HG03460 (cell line): Measurements from ENCODE around the gene SYNGR1.

ENCODE experiments used
- ATAC-seq: cut with Tn5 transposase; IDR thresholded peaks from one replicate; pipeline ENCODE4 v1.9.1; 2021; ENCODE audit not compliant: unreplicated experiment

The SYNGR1 gene

DNA sequence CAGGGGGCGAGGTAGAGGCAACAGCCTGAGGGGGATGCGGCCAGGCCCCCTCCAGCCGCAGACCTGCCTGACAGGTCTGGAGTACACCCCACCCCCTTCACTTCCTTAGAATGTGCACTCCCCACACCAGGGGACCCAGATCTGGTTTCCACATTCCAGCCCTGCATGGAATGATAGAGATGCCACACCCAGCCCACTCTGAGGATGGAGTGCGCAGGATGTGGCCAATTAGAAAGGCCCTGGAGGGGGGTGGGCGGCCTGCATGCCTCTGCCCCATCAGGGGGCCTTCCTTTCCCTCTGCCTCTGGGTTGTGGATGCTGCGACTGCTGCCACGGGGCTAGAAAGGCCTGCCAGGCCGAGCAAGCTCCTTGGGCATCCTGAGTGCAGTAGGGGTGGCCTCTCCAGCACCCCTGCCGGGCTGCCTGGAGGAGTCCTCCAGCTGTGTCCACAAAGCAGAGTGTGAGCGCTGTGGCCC is 78.8 kb downstream of the SYNGR1 start:
- no peak for ATAC-seq

DNA sequence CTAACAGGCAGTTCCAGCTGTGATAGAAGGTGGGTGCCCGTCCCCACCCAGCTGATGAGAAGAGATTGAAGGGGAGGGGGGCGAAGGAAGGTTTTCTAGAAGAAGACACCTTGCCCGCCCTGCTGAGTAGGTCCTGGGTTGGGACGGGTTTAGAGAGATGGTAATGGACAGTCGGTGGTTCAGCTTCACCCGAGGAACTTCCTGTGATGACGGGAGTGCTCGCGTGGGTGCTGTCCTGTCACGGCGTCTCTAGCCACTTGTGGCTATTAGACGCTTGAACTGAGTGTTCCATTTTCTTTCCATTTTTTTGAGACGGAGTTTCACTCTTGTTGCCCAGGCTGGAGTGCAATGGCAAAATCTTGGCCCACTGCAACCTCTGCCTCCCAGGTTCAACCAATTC is 79.4 kb downstream of the SYNGR1 start:
- no peak for ATAC-seq

DNA sequence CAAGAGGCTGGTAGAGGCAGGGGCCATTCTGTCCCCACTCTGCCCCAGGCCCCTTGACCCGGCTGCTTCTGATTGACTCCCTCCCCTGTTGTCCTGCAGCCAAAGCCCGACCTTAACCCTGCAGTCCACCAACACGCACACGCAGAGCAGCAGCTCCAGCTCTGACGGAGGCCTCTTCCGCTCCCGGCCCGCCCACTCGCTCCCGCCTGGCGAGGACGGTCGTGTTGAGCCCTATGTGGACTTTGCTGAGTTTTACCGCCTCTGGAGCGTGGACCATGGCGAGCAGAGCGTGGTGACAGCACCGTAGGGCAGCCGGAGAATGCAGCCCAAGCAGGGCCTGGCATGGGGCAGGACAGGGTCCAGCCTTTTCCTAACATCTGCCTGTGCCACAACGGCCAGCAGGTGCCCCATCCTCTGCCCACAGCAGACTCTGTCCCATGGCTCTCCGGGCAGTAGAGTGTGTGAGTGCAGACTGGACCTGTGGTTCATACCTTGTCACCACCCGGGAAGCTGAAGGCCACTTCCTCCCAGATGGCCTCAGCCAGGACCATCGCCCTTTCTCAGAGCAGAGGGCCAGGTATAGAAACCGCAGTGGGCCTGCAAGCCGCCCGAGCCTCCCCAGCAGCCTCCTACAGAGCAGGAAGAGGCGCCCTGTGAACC is 80.3 kb downstream of the SYNGR1 start:
- ATAC-seq = no peak

DNA sequence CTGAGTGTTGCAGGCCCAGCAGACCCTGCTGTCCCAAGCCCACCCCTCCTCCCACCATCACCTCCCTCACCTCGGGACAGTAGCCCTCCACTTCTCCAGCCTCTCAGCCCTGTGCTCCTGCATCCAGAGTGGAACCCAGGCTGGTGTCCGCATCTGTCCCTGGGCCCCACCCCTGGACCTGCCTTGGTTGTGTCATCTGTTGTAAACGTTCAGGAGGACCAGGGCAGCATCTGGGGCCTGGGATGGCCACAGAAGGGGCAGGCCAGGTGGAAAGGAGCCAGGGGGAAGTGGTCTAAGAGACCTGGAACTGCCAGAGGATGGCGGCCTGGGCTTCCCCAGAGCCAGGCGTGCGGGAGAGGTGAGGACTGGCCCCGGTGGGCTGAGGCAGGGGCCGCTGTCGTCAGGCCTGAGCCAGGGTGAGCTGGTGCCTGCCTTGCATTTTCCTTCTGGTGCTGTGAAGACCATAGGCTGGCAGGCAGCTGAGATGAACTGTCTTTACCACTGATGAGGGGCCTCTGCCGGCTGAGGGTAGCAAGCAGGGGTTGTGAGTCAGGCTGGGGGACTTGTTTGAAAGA is 80.9 kb downstream of the SYNGR1 start:
- ATAC-seq = no peak

DNA sequence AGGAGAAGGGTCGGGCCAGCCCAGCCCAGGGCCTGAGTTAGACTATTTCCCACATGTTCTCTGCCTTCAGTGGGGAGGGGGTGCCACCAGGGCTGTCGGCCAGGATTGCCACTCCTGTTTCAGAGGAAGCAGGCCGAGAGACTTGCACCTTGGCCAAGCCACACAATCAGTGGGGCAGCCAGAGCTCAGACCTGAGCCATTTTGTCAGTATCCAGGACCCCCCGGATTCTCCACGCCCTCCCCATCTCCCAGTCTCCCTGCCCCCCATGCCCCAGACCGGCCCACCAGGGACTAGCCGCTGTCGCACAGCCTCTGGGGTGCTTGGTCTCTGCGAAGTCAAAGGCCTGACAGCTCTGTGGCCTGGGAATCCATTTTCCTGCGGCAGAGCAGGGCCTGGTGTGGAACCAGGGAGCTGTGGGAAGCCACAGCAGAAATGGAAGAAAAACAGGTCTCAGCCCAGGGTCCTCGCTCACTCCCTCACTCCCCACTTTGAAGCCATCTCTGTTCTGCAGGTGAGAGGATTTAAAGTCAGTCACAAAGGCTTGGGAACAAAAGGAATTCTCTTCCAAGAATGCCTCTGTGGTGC is 81.5 kb downstream of the SYNGR1 start:
- ATAC-seq = no peak

DNA sequence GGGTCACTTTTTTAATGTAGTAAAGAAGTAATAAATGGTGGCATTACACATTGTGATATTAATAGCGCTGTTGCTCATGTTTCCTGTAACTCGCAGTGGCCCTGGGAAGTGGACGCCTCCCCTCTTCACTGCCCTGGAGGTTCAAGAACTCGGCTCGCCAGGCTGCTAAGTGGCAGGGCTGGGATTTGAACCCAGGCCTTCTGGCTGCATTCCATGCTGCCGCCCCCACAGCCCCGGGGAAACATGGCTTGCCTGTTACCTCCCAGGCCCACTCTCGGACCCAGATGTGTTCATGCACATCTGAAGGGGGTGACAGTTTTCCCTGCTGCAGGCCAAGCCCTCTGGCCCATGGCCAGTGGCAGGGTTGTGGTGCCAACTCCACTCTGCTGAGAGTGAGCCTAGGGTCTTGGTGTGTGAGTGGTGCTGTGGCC is 82.0 kb downstream of the SYNGR1 start:
- no peak for ATAC-seq

DNA sequence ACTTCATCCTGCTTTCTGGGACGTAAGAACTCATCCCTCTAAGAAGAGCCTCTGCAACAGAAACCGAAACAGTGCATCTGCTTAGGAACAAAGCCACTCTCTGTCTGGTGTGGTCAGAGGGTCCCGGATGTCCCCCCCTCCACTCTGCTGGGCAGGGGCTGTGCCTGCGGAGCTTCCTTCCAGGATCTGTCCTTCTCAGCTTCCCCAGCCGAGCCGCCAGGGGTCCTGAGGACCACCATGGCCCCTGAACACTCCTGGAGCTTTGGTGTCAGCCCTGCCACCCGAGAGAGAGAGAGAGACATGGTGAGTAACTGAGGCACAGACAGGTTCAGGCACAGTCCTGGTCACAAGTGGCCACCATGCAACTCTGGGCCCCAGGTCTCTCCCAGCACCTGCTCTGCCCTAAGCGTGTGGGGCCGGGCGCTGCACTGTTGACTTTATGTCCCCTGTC is 82.6 kb downstream of the SYNGR1 start:
- no peak for ATAC-seq

DNA sequence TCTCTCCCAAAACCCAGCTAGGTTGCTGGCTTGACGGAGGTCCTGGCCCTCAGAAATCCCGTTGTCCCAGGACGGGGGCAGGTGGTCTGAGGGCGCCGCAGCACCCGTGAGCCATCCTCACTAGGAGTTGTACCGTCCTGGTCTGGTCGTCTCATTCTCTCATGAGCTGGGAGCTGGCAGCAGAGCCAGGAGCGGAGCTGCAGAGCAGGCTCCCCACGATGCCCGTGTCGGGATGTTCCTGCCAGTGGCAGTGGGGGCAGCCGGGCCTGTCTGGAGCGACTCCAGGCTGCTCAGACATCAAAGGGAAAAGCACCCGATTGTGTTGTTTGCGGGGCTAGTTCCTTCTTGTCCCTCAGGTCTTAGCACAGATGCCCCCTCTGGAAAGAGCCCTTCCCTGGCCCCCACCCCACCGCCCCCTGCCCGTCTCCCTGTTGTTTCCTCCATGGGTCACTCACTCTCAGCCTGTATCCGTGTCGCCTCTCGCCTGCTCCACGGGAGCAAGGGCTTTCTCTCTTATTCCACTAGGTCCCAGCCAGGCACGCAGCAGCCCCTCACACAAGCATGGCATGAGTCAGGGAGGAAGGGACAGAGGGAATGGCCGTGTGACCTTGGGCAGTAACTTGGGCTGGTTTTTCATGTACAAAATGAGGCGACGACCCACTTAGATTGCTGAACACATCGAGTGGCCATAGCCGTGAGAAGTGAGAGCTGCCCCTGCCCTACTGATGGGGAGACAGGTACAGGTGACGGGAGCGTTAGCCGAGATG is 83.9 kb downstream of the SYNGR1 start:
- ATAC-seq = no peak

DNA sequence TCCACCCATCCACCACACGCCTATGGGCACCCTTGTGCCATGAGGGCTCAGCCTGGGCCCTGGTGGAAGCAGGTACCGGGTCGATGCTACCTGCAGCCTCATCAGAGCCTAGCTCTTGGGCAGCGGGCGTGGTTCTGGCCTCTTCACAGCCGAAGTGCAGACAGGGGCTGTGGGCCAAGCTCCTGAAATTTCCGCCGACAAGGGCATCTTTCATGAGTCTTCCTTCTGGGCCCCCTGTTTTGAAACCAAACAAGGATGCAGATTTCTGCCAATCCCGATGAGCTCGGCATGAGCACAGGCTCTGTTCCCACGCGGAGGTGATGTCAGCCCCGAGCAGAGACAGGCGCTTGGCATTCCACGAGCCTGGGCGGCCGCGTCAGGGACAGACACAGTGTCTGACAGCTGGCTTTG is 84.5 kb downstream of the SYNGR1 start:
- ATAC-seq = no peak

DNA sequence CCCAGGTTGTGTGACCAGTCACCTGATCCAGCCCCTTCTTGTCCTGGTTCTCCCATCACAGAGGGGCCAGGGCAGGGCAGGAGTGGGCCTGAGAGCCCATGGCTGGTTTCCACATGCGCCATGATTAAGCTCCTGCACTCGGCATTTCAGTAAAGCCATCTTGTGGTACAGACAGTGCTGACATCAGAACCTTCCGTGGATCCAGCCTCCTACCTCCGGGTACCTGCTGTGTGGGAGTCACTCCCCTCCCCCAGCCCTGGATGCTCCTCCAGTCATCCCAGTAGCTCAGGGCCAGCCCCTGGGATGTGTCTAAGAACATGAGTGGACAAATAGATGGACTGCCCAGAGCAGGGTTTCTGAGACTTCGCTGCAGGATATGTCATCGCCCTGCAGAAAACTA is 84.9 kb downstream of the SYNGR1 start:
- no peak for ATAC-seq
